Activated gamma-delta T cell (primary cell): ENCODE measurements around the gene CCDC57.

Experiments used
- DNase-seq: peaks from one replicate; lab custom pipeline; 2025; lab: John Stamatoyannopoulos, UW

The CCDC57 gene

GRCh38 chr17:82235775-82236141 lies 23.1 kb upstream of the CCDC57 start:
- no peak for DNase-seq

GRCh38 chr17:82235056-82235774 lies 22.6 kb upstream of the CCDC57 start:
- DNase-seq = no peak

- DNase-seq = no peak
These were observed 21.8 kb upstream of the CCDC57 start for GRCh38 chr17:82234211-82235055.

GRCh38 chr17:82232876-82233785 lies 20.5 kb upstream of the CCDC57 start:
- DNase-seq = no peak

- no peak for DNase-seq
These were observed 19.7 kb upstream of the CCDC57 start for GRCh38 chr17:82232322-82232820.

- DNase-seq = no peak
These were observed 19.1 kb upstream of the CCDC57 start for GRCh38 chr17:82231562-82232321.

- DNase-seq = no peak
These were observed 18.6 kb upstream of the CCDC57 start for GRCh38 chr17:82231312-82231561.

GRCh38 chr17:82230609-82231311 lies 18.1 kb upstream of the CCDC57 start:
- peak; percentile 49 for DNase-seq

GRCh38 chr17:82229698-82230608 lies 17.3 kb upstream of the CCDC57 start:
- no peak for DNase-seq

- DNase-seq = peak; percentile 63
These were observed 16.4 kb upstream of the CCDC57 start, which contains the start of gene SLC16A3 for GRCh38 chr17:82228842-82229697. SLC16A3 (plus strand) TSS chr17:82229042; CDS start chr17:82236009, 6,967 bp downstream.

GRCh38 chr17:82228278-82228841 lies 15.7 kb upstream of the CCDC57 start:
- DNase-seq = peak; percentile 46

- no peak for DNase-seq
These were observed 15.1 kb upstream of the CCDC57 start for GRCh38 chr17:82227629-82228277.

GRCh38 chr17:82226809-82227628 lies 14.4 kb upstream of the CCDC57 start:
- no peak for DNase-seq

GRCh38 chr17:82226146-82226808 lies 13.6 kb upstream of the CCDC57 start:
- DNase-seq = no peak

- DNase-seq = no peak
These were observed 12.9 kb upstream of the CCDC57 start for GRCh38 chr17:82225368-82226029.

- DNase-seq = no peak
These were observed 12.0 kb upstream of the CCDC57 start for GRCh38 chr17:82224666-82225065.
